ENCODE measurements around the gene PLPP4.

DNA sequence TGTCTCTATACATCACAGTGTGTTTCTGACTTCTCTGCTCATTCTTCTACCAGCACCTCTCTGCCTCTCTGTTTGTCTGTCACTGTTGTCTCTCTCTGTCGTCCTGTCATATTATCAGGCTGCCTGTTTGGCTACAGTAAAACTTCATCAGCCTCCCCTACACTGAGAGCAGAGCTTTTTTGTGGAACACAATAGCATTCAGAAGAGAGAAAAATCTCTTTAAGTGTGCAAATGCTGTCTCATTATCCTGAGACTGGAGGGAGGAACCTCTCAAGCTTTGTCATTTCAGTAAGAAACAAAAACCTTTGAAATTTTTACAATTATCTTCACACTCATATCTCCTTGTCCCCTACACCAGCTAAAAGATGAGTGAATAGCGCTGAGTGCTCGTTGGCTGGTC is 148.4 kb downstream of the PLPP4 start:
- TF ChIP-seq POLR2AphosphoS5 (IDR thresholded peaks at IDR 0.05; ENCODE audit: insufficient read depth, low read depth, low read length) (no peak), MYC (IDR thresholded peaks at IDR 0.05; ENCODE audit: low read depth, low read length) (no peak), EZH2 (IDR thresholded peaks at IDR 0.05; ENCODE audit: borderline replicate concordance, low read depth, low read length, severe bottlenecking) (no peak), POLR2A (IDR thresholded peaks at IDR 0.05; ENCODE audit: low read depth, low read length) (no peak), JUN (IDR thresholded peaks at IDR 0.05; ENCODE audit: borderline replicate concordance, insufficient read depth, insufficient read length, low read depth) (no peak), FOS (IDR thresholded peaks at IDR 0.05; ENCODE audit: borderline replicate concordance, insufficient read depth, low read length) (no peak)
- TF ChIP-seq, protein P1, sequence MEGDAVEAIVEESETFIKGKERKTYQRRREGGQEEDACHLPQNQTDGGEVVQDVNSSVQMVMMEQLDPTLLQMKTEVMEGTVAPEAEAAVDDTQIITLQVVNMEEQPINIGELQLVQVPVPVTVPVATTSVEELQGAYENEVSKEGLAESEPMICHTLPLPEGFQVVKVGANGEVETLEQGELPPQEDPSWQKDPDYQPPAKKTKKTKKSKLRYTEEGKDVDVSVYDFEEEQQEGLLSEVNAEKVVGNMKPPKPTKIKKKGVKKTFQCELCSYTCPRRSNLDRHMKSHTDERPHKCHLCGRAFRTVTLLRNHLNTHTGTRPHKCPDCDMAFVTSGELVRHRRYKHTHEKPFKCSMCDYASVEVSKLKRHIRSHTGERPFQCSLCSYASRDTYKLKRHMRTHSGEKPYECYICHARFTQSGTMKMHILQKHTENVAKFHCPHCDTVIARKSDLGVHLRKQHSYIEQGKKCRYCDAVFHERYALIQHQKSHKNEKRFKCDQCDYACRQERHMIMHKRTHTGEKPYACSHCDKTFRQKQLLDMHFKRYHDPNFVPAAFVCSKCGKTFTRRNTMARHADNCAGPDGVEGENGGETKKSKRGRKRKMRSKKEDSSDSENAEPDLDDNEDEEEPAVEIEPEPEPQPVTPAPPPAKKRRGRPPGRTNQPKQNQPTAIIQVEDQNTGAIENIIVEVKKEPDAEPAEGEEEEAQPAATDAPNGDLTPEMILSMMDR (IDR thresholded peaks at IDR 0.05; ENCODE audit: extremely low read depth in 1 of 2, insufficient read depth in 1 of 2, low read depth in 1 of 2, low read length in 2 of 2) = no peak
- TF ChIP-seq, protein P2, sequence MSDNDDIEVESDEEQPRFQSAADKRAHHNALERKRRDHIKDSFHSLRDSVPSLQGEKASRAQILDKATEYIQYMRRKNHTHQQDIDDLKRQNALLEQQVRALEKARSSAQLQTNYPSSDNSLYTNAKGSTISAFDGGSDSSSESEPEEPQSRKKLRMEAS (IDR thresholded peaks at IDR 0.05; ENCODE audit: insufficient read depth, insufficient read length) = no peak
